Hepatocyte (in vitro differentiated cells): ENCODE data around the gene DCDC2B.

Source experiments
- CTCF ChIP-seq: fragments of 200-600 bp; sonication (generic); IDR thresholded peaks from 2 replicates; pipeline ENCODE4 v1.5.1; 2016; ENCODE audit warnings: antibody characterized with exemption, mild to moderate bottlenecking; ENCODE audit not compliant: poor library complexity
- EZH2phosphoT487 ChIP-seq: fragments of 200-600 bp; sonication (generic); IDR thresholded peaks from one replicate; pipeline ENCODE4 v1.6.1; 2018; ENCODE audit warnings: antibody characterized with exemption, mild to moderate bottlenecking, low read depth, moderate library complexity; ENCODE audit not compliant: unreplicated experiment, severe bottlenecking

- peak; percentile 1 for TF ChIP-seq CTCF
- no peak for TF ChIP-seq EZH2phosphoT487
Measured at GRCh38 chr1:32241001-32241763, 32.3 kb downstream of the DCDC2B start.
